ENCODE measurements around the gene CCDC150. TPM values are rescaled to one million over a fixed set of nuclear protein-coding genes. Genes with fewer than 3 reads are reported as not detected.

Gene CCDC150
- total and polyA plus RNA-seq, 9 of the 15 experiments (the other 6 are each of a cell fraction or from before 2014, with no cell fraction given), result 4.4 to 23.1 (median 11.3) TPM

- H3K9me1 ChIP-seq (ENCODE audit: control insufficient read depth, insufficient read depth, low read length), result no peaks in the 10 kb centered on the region
- H3K4me3 ChIP-seq, result no peak overlapping the region
- no peak for ATAC-seq
- DNase-seq (ENCODE audit: extremely low read depth in 1 of 4, low spot score in 3 of 4), result no peak
- 86% methylated on average over 4 of the region's 5 CpGs for WGBS (ENCODE audit: insufficient coverage, low coverage, missing lambda C conversion rate)
- CTCF ChIA-PET (ENCODE audit: low intra/inter-chr PET ratio), result interaction anchor here (0.6 kb wide), 1 partner anchor 631 kb away, joined by 6 read pairs; no protein-coding TSS in a partner anchor
- POLR2A ChIA-PET, result no interaction called here
- no peaks in the 10 kb centered on the region for H3K4me1 ChIP-seq (replicated peaks in 1 of 2; ENCODE audit: control insufficient read depth in 2 of 2, insufficient read depth in 2 of 2, low read length in 2 of 2)
- no peak overlapping the region for H3K9ac ChIP-seq (ENCODE audit: insufficient read depth in 1 of 2, low read depth in 2 of 2, low read length in 2 of 2)
- H3K9me3 ChIP-seq (replicated peaks; ENCODE audit: control insufficient read depth, insufficient read depth, low read depth, low read length), result no peaks in the 10 kb centered on the region
- intact Hi-C loops (cut with micrococcal nuclease) (loop anchor here (5.0 to 10.0 kb wide), 2 partner anchors 305 to 462 kb away; no protein-coding TSS in a partner anchor), in situ Hi-C loops (cut with MboI) (no loop called here)
- H4K20me1 ChIP-seq (replicated peaks; ENCODE audit: control insufficient read depth, insufficient read depth, low read length), result no peaks in the 10 kb centered on the region
- FAIRE-seq, result no peak
- H3K27me3 ChIP-seq (ENCODE audit: control insufficient read depth in 2 of 2, insufficient read depth in 2 of 2, low read length in 2 of 2), result no peaks in the 10 kb centered on the region
- no peak overlapping the region for H2AFZ ChIP-seq (ENCODE audit: low read depth, low read length)
- no peaks in the 10 kb centered on the region for H3K79me2 ChIP-seq (ENCODE audit: control insufficient read depth, insufficient read depth, low read length)
- no peak overlapping the region for H3K4me2 ChIP-seq (ENCODE audit: insufficient read depth, low read length)
- H3K27ac ChIP-seq (ENCODE audit: extremely low read depth, low read depth, low read length), result no peak overlapping the region
- BruUV-seq (replicated peaks), result no TSS peak
- peaks cover 16% of the 10 kb centered on the region; the same call in 2 of the 3 replicates for H3K36me3 ChIP-seq (ENCODE audit: control insufficient read depth, insufficient read depth, low read length)
- TF ChIP-seq MYNN (IDR thresholded peaks at IDR 0.05), result no peak
- no peak for TF ChIP-seq MYNN (CRISPR knock-in tag; IDR thresholded peaks at IDR 0.05)
- TF ChIP-seq HDAC8 (tag; IDR thresholded peaks at IDR 0.05), result no peak
- no peak for TF ChIP-seq TSHZ1 (CRISPR knock-in tag; IDR thresholded peaks at IDR 0.05)
- no peak for TF ChIP-seq KLF16 (IDR thresholded peaks at IDR 0.05)
- no peak for TF ChIP-seq PPARD (CRISPR knock-in tag; IDR thresholded peaks at IDR 0.05)
- TF ChIP-seq SUPT5H (IDR thresholded peaks at IDR 0.05), result no peak
- no peak for TF ChIP-seq ZNF586 (CRISPR knock-in tag; conservative IDR thresholded peaks at IDR 0.05)
- no peak for TF ChIP-seq THAP12 (CRISPR knock-in tag; IDR thresholded peaks at IDR 0.05)
- TF ChIP-seq PBX2 (CRISPR knock-in tag; IDR thresholded peaks at IDR 0.05; ENCODE audit: low read depth), result no peak
- TF ChIP-seq PBX2 (tag; conservative IDR thresholded peaks at IDR 0.05; ENCODE audit: low read depth), result no peak
- TF ChIP-seq JUNB (CRISPR knock-in tag; conservative IDR thresholded peaks at IDR 0.05), result no peak
- TF ChIP-seq DEAF1 (CRISPR knock-in tag; IDR thresholded peaks at IDR 0.05), result no peak
Measured at GRCh38 chr2:196759378-196759706, 119.8 kb downstream of the CCDC150 start.

All from K562 (cell line).